Subcutaneous abdominal adipose tissue (tissue), 5 donors: ENCODE results near the gene RPGR.

Source experiments
- H3K27ac ChIP-seq: one replicate; pipeline ENCODE4 v1.7.0; 2013; ENCODE audit warnings: low read depth, mild to moderate bottlenecking, inconsistent platforms, low read length, moderate library complexity
- H3K27me3 ChIP-seq, 5 donors: one replicate each; pipeline ENCODE4 v1.7.0; 2013; ENCODE audit warnings: low read length in 5 of 5, inconsistent platforms in 1 of 5; ENCODE audit not compliant: control insufficient read depth in 5 of 5, insufficient read depth in 4 of 5
- H3K36me3 ChIP-seq, 5 donors: one replicate each; pipeline ENCODE4 v1.7.0; 2013; ENCODE audit warnings: low read length in 5 of 5; ENCODE audit not compliant: control insufficient read depth in 5 of 5, insufficient read depth in 5 of 5
- H3K4me1 ChIP-seq, 5 donors: one replicate each; pipeline ENCODE4 v1.7.0; 2013; ENCODE audit warnings: low read length in 5 of 5, mild to moderate bottlenecking in 3 of 5, moderate library complexity in 1 of 5; ENCODE audit not compliant: control insufficient read depth in 5 of 5, insufficient read depth in 5 of 5
- H3K4me3 ChIP-seq, 5 donors: one replicate each; pipeline ENCODE4 v1.7.0; 2013; ENCODE audit warnings: low read length in 5 of 5, low read depth in 1 of 5
- H3K9ac ChIP-seq, 5 donors: one replicate each; pipeline ENCODE4 v1.7.0; 2013; ENCODE audit warnings: low read length in 5 of 5, mild to moderate bottlenecking in 4 of 5, moderate library complexity in 3 of 5
- H3K9me3 ChIP-seq, 5 donors: one replicate each; pipeline ENCODE4 v1.7.0; 2013; ENCODE audit warnings: low read length in 5 of 5; ENCODE audit not compliant: control insufficient read depth in 5 of 5
- donor health status: healthy.
- donor health status: healthy.
- donor health status: healthy.
- donor health status: healthy.
- donor health status: healthy.

RPGR gene

GRCh38 chrX:38357747-38358673 lies 30.7 kb upstream of the RPGR start:
- peaks cover 0 to 5% (median 0%) of the 10 kb centered on the region in 5 donors for H3K27me3 ChIP-seq
- no peak overlapping the region for H3K4me3 ChIP-seq
- no peaks in the 10 kb centered on the region for H3K36me3 ChIP-seq
- H3K9ac ChIP-seq: no peak overlapping the region
- no peaks in the 10 kb centered on the region for H3K9me3 ChIP-seq
- H3K27ac ChIP-seq: no peak overlapping the region
- peaks cover 0 to 6% (median 0%) of the 10 kb centered on the region in 5 donors for H3K4me1 ChIP-seq

- peaks cover 0 to 6% (median 0%) of the 10 kb centered on the region in 5 donors for H3K4me1 ChIP-seq
- peaks cover 0 to 5% (median 0%) of the 10 kb centered on the region in 5 donors for H3K27me3 ChIP-seq
- no peak overlapping the region for H3K27ac ChIP-seq
- no peak overlapping the region for H3K4me3 ChIP-seq
- no peaks in the 10 kb centered on the region for H3K9me3 ChIP-seq
- no peak overlapping the region for H3K9ac ChIP-seq
- H3K36me3 ChIP-seq: no peaks in the 10 kb centered on the region
Observed at GRCh38 chrX:38356401-38356800, 29.1 kb upstream of the RPGR start.

GRCh38 chrX:38352362-38352761 lies 25.1 kb upstream of the RPGR start, which contains the start of gene OTC:
TSS of gene OTC (plus strand) at chrX:38352604. CDS start at chrX:38352697, 93 bp downstream.
- H3K4me1 ChIP-seq: peaks cover 0 to 8% (median 0%) of the 10 kb centered on the region in 5 donors

GRCh38 chrX:38351346-38351745 lies 24.0 kb upstream of the RPGR start:
- Histone ChIP-seq H3K9me3 (no peaks in the 10 kb centered on the region), H3K9ac (no peak overlapping the region), H3K27ac (no peak overlapping the region), H3K4me3 (no peak overlapping the region), H3K36me3 (no peaks in the 10 kb centered on the region), H3K27me3 (peaks cover 0 to 8% (median 3%) of the 10 kb centered on the region in 5 donors), H3K4me1 (peaks cover 0 to 3% (median 0%) of the 10 kb centered on the region in 5 donors)

More at GRCh38 chrX:38352362-38352761, 25.1 kb upstream of the RPGR start, which contains the start of gene OTC:
- Histone ChIP-seq H3K9ac (no peak within 1 kb of the TSS), H3K36me3 (no peaks in the 10 kb centered on the region), H3K27ac (no peak within 1 kb of the TSS), H3K9me3 (no peaks in the 10 kb centered on the region), H3K27me3 (peaks cover 0 to 8% (median 3%) of the 10 kb centered on the region in 5 donors), H3K4me3 (no peak within 1 kb of the TSS)

DNA sequence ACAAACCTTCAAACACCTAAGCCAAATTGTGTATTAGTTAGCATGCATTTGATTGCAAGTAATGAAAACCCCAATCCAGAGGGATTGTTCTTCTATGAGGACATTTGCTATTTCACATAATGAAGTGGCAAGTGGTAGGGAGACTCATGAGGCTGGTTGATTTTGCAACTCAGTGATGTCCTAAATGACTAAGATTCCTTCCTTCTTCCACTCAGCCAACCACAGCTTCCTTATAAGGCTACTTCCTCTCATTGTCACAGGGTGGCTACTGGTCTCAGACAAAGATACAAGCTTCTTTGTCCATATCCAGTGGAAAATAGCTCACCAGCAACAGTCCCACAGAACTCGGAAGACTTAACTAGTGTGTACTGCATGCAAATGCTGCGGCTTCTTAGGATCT lies 19.8 kb upstream of the RPGR start:
- Histone ChIP-seq H3K4me3 (no peak overlapping the region), H3K9me3 (peaks cover 0 to 3% (median 0%) of the 10 kb centered on the region in 5 donors), H3K9ac (no peak overlapping the region), H3K36me3 (no peaks in the 10 kb centered on the region), H3K4me1 (peaks cover 0 to 3% (median 0%) of the 10 kb centered on the region in 5 donors), H3K27ac (no peak overlapping the region), H3K27me3 (peaks cover 0 to 12% (median 6%) of the 10 kb centered on the region in 5 donors)

DNA sequence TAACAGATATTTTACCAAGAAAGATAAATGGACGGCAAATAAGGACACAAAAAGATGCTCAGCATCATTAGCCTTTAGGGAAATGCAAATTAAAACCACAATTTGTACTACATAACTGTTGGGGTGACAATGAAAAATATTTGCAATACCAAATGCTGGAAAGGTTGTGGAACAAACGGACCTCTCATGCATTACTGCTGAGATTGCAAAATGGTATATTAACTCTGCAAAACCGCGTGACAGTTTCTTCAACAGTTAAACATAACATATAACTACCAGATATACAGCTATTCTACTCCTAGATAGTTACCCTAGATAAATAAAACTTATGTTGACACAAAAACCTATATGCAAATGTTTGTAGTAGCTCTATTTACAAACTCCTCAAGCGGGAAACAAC lies 18.8 kb upstream of the RPGR start:
- H3K27me3 ChIP-seq: peaks cover 0 to 15% (median 6%) of the 10 kb centered on the region in 5 donors
- H3K9me3 ChIP-seq: peaks cover 0 to 3% (median 0%) of the 10 kb centered on the region in 5 donors
- H3K36me3 ChIP-seq: no peaks in the 10 kb centered on the region
- H3K4me1 ChIP-seq: peaks cover 0 to 3% (median 0%) of the 10 kb centered on the region in 5 donors
- no peak overlapping the region for H3K9ac ChIP-seq
- H3K27ac ChIP-seq: no peak overlapping the region
- H3K4me3 ChIP-seq: no peak overlapping the region

DNA sequence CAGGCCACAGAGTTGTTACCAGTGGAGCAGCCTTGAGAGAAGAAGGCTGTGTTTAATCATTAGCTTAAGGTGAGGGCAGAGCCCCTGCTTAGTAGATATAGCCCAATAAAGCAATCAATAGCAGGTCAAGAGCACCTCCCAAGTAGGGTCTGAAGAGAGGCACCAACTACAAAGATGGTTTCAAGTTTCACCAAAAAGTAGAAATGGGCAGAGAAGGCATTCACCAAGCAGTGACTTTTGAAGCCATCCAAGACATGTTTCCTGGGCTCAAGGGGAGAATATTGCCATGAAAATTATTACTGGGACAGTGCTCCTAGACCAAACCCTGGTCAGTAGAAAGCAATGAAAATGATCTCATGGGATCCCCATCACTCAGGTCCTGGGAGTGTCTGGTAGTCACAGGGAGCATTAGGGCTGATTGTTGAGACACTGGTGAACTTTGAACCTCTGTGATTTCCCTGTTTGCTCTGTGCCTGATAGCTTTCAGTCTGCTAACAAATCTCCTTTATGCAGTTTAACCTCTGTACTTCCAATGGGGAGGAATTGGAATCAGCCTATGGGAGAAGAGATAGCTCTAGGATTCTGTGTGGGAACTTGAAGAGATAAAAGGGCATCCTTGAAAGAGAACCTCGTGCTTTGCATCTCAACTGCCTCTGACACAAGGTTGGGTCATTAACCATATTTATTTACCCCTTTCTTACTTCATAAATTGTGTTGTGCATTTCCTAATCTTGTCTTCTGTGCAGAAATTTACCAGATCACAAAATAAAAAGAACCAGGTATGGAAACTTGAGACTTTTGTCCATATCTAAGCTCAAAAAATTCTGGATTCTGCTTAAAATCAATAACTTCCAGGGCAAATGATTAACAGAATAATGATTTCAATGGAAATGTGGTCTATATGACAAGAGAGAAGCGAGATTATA lies 15.8 kb upstream of the RPGR start:
- H3K9ac ChIP-seq: no peak overlapping the region
- H3K9me3 ChIP-seq: peaks cover 0 to 3% (median 0%) of the 10 kb centered on the region in 5 donors
- H3K27me3 ChIP-seq: peaks cover 0 to 11% (median 3%) of the 10 kb centered on the region in 5 donors
- H3K4me1 ChIP-seq: peaks cover 0 to 6% (median 0%) of the 10 kb centered on the region in 5 donors
- no peaks in the 10 kb centered on the region for H3K36me3 ChIP-seq
- H3K4me3 ChIP-seq: no peak overlapping the region
- no peak overlapping the region for H3K27ac ChIP-seq

DNA sequence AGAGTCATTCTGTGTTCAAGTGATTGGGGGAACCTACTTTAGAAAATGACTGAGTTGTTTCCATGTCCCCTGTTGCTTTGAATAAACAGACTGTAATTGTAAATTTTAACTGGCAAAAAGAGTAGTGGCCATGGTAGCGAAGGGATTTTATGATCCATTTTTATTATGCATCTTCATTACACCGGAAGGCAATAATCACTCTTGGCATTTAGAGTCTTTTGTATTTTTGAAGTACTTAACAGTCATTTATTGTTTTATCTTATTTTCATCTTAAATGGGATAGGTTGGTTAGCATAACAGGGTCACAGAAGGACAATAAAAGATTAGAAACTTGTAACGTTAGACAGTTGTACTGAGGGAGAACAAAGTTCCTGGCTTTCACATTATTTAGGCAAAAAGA lies 14.1 kb upstream of the RPGR start:
- Histone ChIP-seq H3K4me1 (peaks cover 0 to 2% (median 0%) of the 10 kb centered on the region in 5 donors), H3K27me3 (peaks cover 0 to 11% (median 3%) of the 10 kb centered on the region in 5 donors), H3K9ac (no peak overlapping the region), H3K4me3 (no peak overlapping the region), H3K27ac (no peak overlapping the region), H3K36me3 (no peaks in the 10 kb centered on the region), H3K9me3 (peaks cover 0 to 3% (median 0%) of the 10 kb centered on the region in 5 donors)

DNA sequence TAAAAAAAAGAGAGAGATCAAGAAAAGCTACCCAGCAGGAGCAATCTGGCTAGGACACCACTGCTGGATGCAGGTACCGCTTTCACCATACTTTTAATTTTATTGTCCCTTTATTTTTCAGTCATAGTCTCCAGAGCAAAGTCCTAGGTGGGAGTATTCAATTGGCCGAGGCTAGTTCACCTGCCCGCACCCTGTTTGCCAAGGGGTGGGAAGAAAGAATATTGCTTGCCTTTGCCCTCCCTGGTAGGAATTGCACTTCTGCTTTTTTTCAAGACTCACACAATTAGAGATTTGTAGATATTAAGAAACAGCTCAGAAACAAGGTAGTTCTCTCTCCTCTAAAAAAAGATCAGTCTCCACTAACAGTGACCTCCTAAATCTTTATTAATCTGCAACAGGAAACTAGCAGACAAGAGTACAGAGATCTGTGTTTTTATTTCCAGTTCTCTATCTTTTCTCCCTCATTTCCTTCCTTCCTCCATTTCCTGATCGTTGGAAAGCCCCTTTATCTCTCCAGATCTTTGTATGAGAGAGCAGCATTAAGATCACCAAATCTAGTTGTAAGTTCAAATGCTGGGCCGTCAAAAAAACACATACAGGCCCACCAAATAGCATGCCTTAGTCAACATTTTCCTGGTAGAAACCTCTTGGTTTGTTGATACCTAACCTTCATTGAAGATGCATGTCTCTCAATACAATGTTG lies 9.4 kb upstream of the RPGR start:
- Histone ChIP-seq H3K27ac (no peak overlapping the region), H3K36me3 (no peaks in the 10 kb centered on the region), H3K4me1 (peaks cover 0 to 2% (median 0%) of the 10 kb centered on the region in 5 donors), H3K27me3 (peaks cover 2 to 11% (median 5%) of the 10 kb centered on the region in 5 donors), H3K9me3 (no peaks in the 10 kb centered on the region), H3K4me3 (no peak overlapping the region), H3K9ac (no peak overlapping the region)
